ENCODE data around the gene RMDN2. TPM values are rescaled to one million over a fixed set of nuclear protein-coding genes. Genes with fewer than 3 reads are reported as not detected.
"Not testable (repeated sequence)": the region's sequence is repeated elsewhere in the genome, so short reads cannot be mapped to it uniquely, and the experiment has no call there.

Gene RMDN2
- polyA plus RNA-seq, 1 experiment = 5.7 TPM

DNA sequence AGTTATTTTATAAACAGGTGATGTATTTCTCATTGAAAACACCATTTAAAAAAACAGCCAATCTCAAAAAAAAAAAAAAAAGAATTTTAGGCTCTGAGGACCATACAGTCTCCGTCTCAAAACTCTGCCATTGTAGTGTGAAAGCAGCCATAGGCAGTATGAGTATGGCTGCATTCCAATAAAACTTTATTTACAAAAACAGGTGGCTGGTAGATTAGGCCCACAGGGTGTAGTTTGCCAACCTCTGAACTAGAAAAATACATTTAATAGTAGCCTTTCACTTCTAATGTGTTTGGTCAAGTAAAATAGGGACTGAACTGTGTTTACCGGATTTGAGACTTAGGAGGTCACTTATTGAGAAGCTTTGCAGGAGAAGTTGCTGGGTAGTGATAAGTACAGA, 19.2 kb downstream of the RMDN2 start:
- no peak for DNase-seq (ENCODE audit: low read depth, low spot score)
- H3K9me3 ChIP-seq (ENCODE audit: control insufficient read depth, insufficient read depth, low read length) = peaks cover 7% of the 10 kb centered on the region
- ChIA-PET POLR2A (no interaction called here), CTCF (no interaction called here)
- TF ChIP-seq CTCF (IDR thresholded peaks at IDR 0.05; ENCODE audit: low read depth, low read length) = no peak
- H3K4me3 ChIP-seq (ENCODE audit: low read depth, low read length) = no peak overlapping the region
- H3K27me3 ChIP-seq (ENCODE audit: control insufficient read depth, insufficient read depth, low read length) = peaks cover 4% of the 10 kb centered on the region
- no peak overlapping the region for H3K27ac ChIP-seq (ENCODE audit: low read depth, low read length)

GRCh38 chr2:37947306-37947705, 22.2 kb downstream of the RMDN2 start:
- CTCF ChIA-PET = interaction anchor here (0.6 kb wide), 1 partner anchor 13 kb away, joined by 3 read pairs; no protein-coding TSS in a partner anchor
- no peak for TF ChIP-seq CTCF (IDR thresholded peaks at IDR 0.05; ENCODE audit: low read depth, low read length)
- DNase-seq (ENCODE audit: low read depth, low spot score) = no peak
- Histone ChIP-seq H3K9me3 (ENCODE audit: control insufficient read depth, insufficient read depth, low read length) (no peaks in the 10 kb centered on the region), H3K27ac (ENCODE audit: low read depth, low read length) (no peak overlapping the region), H3K4me3 (ENCODE audit: low read depth, low read length) (no peak overlapping the region), H3K27me3 (ENCODE audit: control insufficient read depth, insufficient read depth, low read length) (no peaks in the 10 kb centered on the region)
- POLR2A ChIA-PET = no interaction called here

DNA sequence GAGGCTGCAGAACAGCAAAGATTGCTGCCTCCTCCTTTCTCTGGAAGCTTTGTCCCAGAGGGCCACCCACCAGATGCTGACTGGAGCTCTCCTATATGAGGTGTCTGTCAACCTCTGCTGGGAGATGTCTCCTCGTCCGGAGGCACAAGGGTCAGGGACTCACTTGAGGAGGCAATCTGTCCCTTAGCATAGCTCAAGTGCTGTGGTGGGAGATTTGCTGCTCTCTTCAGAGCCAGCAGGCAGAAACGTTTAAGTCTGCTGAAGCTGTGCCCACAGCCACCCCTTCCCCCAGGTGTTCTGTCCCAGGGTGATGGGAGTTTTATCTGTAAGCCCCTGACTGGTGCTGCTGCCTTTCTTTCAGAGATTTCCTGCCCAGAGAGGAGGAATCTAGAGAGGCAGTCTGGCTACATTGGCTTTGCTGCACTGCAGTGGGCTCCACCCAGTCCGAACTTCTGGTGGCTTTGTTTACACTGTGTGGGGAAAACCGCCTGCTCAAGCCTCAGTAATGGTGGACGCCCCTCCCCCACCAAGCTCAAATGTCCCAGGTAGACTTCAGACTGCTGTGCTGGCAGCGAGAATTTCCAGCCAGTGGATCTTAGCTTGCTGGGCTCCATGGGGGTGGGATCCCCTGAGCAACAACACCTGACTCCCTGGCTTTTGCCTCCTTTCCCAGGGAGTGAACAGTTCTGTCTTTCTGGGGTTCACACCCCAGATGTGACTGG, 37.1 kb downstream of the RMDN2 start:
- DNase-seq (ENCODE audit: low read depth, low spot score); POLR2A ChIA-PET; H3K27ac ChIP-seq (ENCODE audit: low read depth, low read length); CTCF ChIA-PET; H3K9me3 ChIP-seq (ENCODE audit: control insufficient read depth, insufficient read depth, low read length); H3K27me3 ChIP-seq (ENCODE audit: control insufficient read depth, insufficient read depth, low read length); H3K4me3 ChIP-seq (ENCODE audit: low read depth, low read length): not testable (repeated sequence)

DNA sequence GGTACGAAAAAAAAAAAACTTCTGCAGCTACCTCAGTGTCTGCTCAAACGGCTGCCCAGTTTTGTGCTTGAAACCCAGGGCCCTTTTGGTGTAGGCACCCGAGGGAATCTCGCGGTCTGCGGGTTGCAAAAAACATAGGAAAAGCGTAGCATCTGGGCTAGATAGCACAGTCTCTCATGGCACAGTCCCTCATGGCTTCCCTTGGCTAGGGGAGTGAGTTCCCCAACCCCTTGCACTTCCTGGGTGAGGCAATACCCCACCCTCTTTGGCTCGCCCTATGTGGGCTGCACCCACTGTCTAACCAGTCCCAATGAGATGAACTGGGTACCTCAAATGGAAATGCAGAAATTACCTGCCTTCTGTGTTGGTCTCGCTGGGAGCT, 37.6 kb downstream of the RMDN2 start:
- DNase-seq (ENCODE audit: low read depth, low spot score); POLR2A ChIA-PET; H3K27ac ChIP-seq (ENCODE audit: low read depth, low read length); H3K4me3 ChIP-seq (ENCODE audit: low read depth, low read length); H3K9me3 ChIP-seq (ENCODE audit: control insufficient read depth, insufficient read depth, low read length); H3K27me3 ChIP-seq (ENCODE audit: control insufficient read depth, insufficient read depth, low read length); CTCF ChIA-PET: not testable (repeated sequence)

DNA sequence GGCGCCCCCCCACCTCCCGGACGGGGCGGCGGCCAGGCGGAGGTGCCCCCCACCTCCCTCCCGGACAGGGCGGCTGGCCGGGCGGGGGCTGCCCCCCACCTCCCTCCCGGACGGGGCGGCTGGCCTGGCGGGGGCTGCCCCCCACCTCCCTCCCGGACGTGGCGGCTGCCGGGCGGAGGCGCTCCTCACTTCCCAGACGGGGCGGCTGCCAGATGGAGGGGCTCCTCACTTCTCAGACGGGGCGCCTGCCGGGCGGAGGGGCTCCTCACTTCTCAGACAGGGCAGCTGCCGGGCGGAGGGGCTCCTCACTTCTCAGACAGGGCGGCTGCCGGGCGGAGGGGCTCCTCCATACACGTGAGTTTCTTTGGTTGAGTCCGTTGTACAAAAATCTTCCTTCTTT, 38.8 kb downstream of the RMDN2 start:
- DNase-seq (ENCODE audit: low read depth, low spot score); H3K27me3 ChIP-seq (ENCODE audit: control insufficient read depth, insufficient read depth, low read length); H3K9me3 ChIP-seq (ENCODE audit: control insufficient read depth, insufficient read depth, low read length); H3K27ac ChIP-seq (ENCODE audit: low read depth, low read length); H3K4me3 ChIP-seq (ENCODE audit: low read depth, low read length); CTCF ChIA-PET; POLR2A ChIA-PET: not testable (repeated sequence)

- POLR2A ChIA-PET = no interaction called here
- H3K27ac ChIP-seq (ENCODE audit: low read depth, low read length) = no peak overlapping the region
- H3K4me3 ChIP-seq (ENCODE audit: low read depth, low read length) = no peak overlapping the region
- H3K27me3 ChIP-seq (ENCODE audit: control insufficient read depth, insufficient read depth, low read length) = no peaks in the 10 kb centered on the region
- CTCF ChIA-PET = interaction anchor here (0.6 to 0.7 kb wide), 2 partner anchors 16 to 658 kb away, joined by 3 to 6 read pairs; no protein-coding TSS in a partner anchor
- TF ChIP-seq CTCF (IDR thresholded peaks at IDR 0.05; ENCODE audit: low read depth, low read length) = no peak
- DNase-seq (ENCODE audit: low read depth, low spot score) = no peak
- H3K9me3 ChIP-seq (ENCODE audit: control insufficient read depth, insufficient read depth, low read length) = no peaks in the 10 kb centered on the region
Measured at GRCh38 chr2:37966326-37966725, 41.2 kb downstream of the RMDN2 start.

Measured in AG04450 (cell line).